Fibroblast of lung (primary cell): ENCODE data around the gene CXCL11. TPM values are rescaled to one million over a fixed set of nuclear protein-coding genes. Genes with fewer than 3 reads are reported as not detected.
A peak's percentile ranks its signal among the peaks of the same experiment; 100 is the strongest.

ENCODE experiments used
- DNase-seq, 2 donors: peaks; one replicate each; pipeline versions ENCODE4 v3.0.0 to v3.0.0-alpha.2; 2010; ENCODE audit warnings: low read depth in 2 of 2
- H2AFZ ChIP-seq: 2 replicates; pipeline ENCODE4 v1.5.1; 2012; ENCODE audit warnings: low read length, control low read depth, inconsistent platforms
- H3K27ac ChIP-seq: 2 replicates; pipeline ENCODE4 v1.5.1; 2011; ENCODE audit warnings: low read length, control low read depth; ENCODE audit not compliant: insufficient read depth
- H3K27me3 ChIP-seq: 2 replicates; pipeline ENCODE4 v1.5.1; 2011; ENCODE audit warnings: mild to moderate bottlenecking, low read length; ENCODE audit not compliant: control insufficient read depth, insufficient read depth
- H3K36me3 ChIP-seq: 2 replicates; pipeline ENCODE4 v1.5.1; 2011; ENCODE audit warnings: low read length; ENCODE audit not compliant: control insufficient read depth, insufficient read depth
- H3K4me1 ChIP-seq: 2 replicates; pipeline ENCODE4 v1.5.1; 2011; ENCODE audit warnings: low read length; ENCODE audit not compliant: control insufficient read depth, insufficient read depth; ENCODE audit errors: extremely low read depth
- H3K4me2 ChIP-seq: 2 replicates; pipeline ENCODE4 v1.5.1; 2011; ENCODE audit warnings: low read length, control low read depth; ENCODE audit not compliant: insufficient read depth; ENCODE audit errors: extremely low read depth
- H3K4me3 ChIP-seq, 4 experiments: fragments of 200-600 bp in 1 of 4; sonication (generic) in 1 of 4; replicated peaks in 1 of 4; 2 replicates each; pipeline ENCODE4 v1.5.1; 2011 to 2016; ENCODE audit warnings: low read length in 4 of 4, low read depth in 3 of 4, mild to moderate bottlenecking in 3 of 4, control low read depth in 2 of 4, inconsistent platforms in 1 of 4, mixed read lengths in 1 of 4; ENCODE audit not compliant: insufficient read depth in 1 of 4; ENCODE audit errors: control extremely low read depth in 1 of 4
- H3K79me2 ChIP-seq: 2 replicates; pipeline ENCODE4 v1.5.1; 2012; ENCODE audit warnings: mild to moderate bottlenecking, low read length, inconsistent platforms; ENCODE audit not compliant: control insufficient read depth, insufficient read depth
- H3K9ac ChIP-seq: 2 replicates; pipeline ENCODE4 v1.5.1; 2011; ENCODE audit warnings: mild to moderate bottlenecking, low read length, control low read depth; ENCODE audit not compliant: insufficient read depth
- H3K9me3 ChIP-seq: 2 replicates; pipeline ENCODE4 v1.5.1; 2012; ENCODE audit warnings: low read depth, low read length; ENCODE audit not compliant: control insufficient read depth, insufficient read depth
- H4K20me1 ChIP-seq: 2 replicates; pipeline ENCODE4 v1.5.1; 2011; ENCODE audit warnings: low read length; ENCODE audit not compliant: control insufficient read depth, insufficient read depth; ENCODE audit errors: extremely low read depth
- CTCF ChIP-seq, 2 donors: IDR thresholded peaks in 1 of 2; conservative IDR thresholded peaks in 1 of 2; 1 replicate in 1 of 2; 2 replicates in 1 of 2; pipeline ENCODE4 v1.5.1; 2011 to 2012; ENCODE audit warnings: low read length in 2 of 2, control low read depth in 1 of 2, inconsistent platforms in 1 of 2, low read depth in 1 of 2, mild to moderate bottlenecking in 1 of 2
- EZH2 ChIP-seq: IDR thresholded peaks from 2 replicates; pipeline ENCODE4 v1.5.1; 2012; ENCODE audit warnings: low read length, control low read depth, mild to moderate bottlenecking; ENCODE audit errors: missing control alignments
- polyA plus RNA-seq, 2 donors: library from polyadenylated mRNA; depleted of rRNA in 1 of 2; stranded (reverse) in 1 of 2; unstranded in 1 of 2; fragments of >200 nt; gene quantifications; 2 replicates each; pipeline ENCODE4 v1.2.1, GENCODE V29; 2011 to 2012; ENCODE audit warnings: missing spikeins in 1 of 2
- total RNA-seq: library from RNA; depleted of rRNA; stranded (reverse); fragments of >200 nt; gene quantifications from 2 replicates; pipeline ENCODE4 v1.2.1, GENCODE V29; 2014

The CXCL11 gene
- total and polyA plus RNA-seq, 2 donors (not counting 1 experiment from before 2014, with no cell fraction given) = not detected

GRCh38 chr4:75997946-75998345, 37.9 kb downstream of the CXCL11 start:
- Histone ChIP-seq H3K9me3 (no peaks in the 10 kb centered on the region), H3K27me3 (peaks cover 2% of the 10 kb centered on the region), H2AFZ (no peak overlapping the region), H3K79me2 (no peaks in the 10 kb centered on the region), H3K9ac (no peak overlapping the region), H3K4me1 (no peaks in the 10 kb centered on the region), H3K4me3 (no peak overlapping the region), H3K27ac (no peak overlapping the region), H3K4me2 (no peak overlapping the region), H3K36me3 (no peaks in the 10 kb centered on the region), H4K20me1 (no peaks in the 10 kb centered on the region)
- TF ChIP-seq EZH2 = no peak
- no peak for TF ChIP-seq CTCF (conservative IDR thresholded peaks at IDR 0.05 in 1 of 2, IDR thresholded peaks at IDR 0.05 in 1 of 2; ENCODE audit: low read depth in 1 of 2, low read length in 2 of 2)
- DNase-seq = no peak

GRCh38 chr4:75997081-75997480, 38.8 kb downstream of the CXCL11 start:
- TF ChIP-seq EZH2 (no peak), CTCF (conservative IDR thresholded peaks at IDR 0.05 in 1 of 2, IDR thresholded peaks at IDR 0.05 in 1 of 2; ENCODE audit: low read depth in 1 of 2, low read length in 2 of 2) (no peak)
- H3K36me3 ChIP-seq = no peaks in the 10 kb centered on the region

GRCh38 chr4:75995727-75996126, 40.1 kb downstream of the CXCL11 start:
- no peaks in the 10 kb centered on the region for H3K9me3 ChIP-seq
- H3K4me1 ChIP-seq = no peaks in the 10 kb centered on the region
- no peak overlapping the region for H3K4me3 ChIP-seq
- TF ChIP-seq CTCF (conservative IDR thresholded peaks at IDR 0.05 in 1 of 2, IDR thresholded peaks at IDR 0.05 in 1 of 2; ENCODE audit: low read depth in 1 of 2, low read length in 2 of 2) (peak; percentile 46 to 50), EZH2 (no peak)
- peaks cover 2% of the 10 kb centered on the region for H3K27me3 ChIP-seq
- H3K79me2 ChIP-seq = peaks cover 1% of the 10 kb centered on the region
- H3K4me2 ChIP-seq = no peak overlapping the region
- DNase-seq = peak; percentile 39 to 74
- no peak overlapping the region for H3K9ac ChIP-seq
- H3K36me3 ChIP-seq = no peaks in the 10 kb centered on the region
- H2AFZ ChIP-seq = no peak overlapping the region
- no peaks in the 10 kb centered on the region for H4K20me1 ChIP-seq
- no peak overlapping the region for H3K27ac ChIP-seq

More at GRCh38 chr4:75997081-75997480, 38.8 kb downstream of the CXCL11 start:
- Histone ChIP-seq H4K20me1 (no peaks in the 10 kb centered on the region), H3K4me3 (no peak overlapping the region), H3K27ac (no peak overlapping the region), H2AFZ (no peak overlapping the region), H3K27me3 (peaks cover 2% of the 10 kb centered on the region), H3K4me2 (no peak overlapping the region), H3K4me1 (no peaks in the 10 kb centered on the region), H3K9me3 (no peaks in the 10 kb centered on the region), H3K79me2 (no peaks in the 10 kb centered on the region), H3K9ac (no peak overlapping the region)
- no peak for DNase-seq
